Endothelial cell (in vitro differentiated cells): ENCODE measurements around the gene PALMD. TPM values are rescaled to one million over a fixed set of nuclear protein-coding genes. Genes with fewer than 3 reads are reported as not detected.

Source experiments
- DNase-seq: peaks from one replicate; pipeline ENCODE4 v3.0.0; 2021; ENCODE audit warnings: low spot score
- H3K27ac Mint-ChIP-seq: one replicate; pipeline ENCODE4 v1.8.0; 2021; ENCODE audit warnings: mixed read lengths, inconsistent platforms; ENCODE audit not compliant: unreplicated experiment
- H3K27me3 Mint-ChIP-seq: one replicate; pipeline ENCODE4 v1.8.0; 2021; ENCODE audit warnings: mild to moderate bottlenecking, moderate library complexity, mixed read lengths, inconsistent platforms; ENCODE audit not compliant: unreplicated experiment
- H3K36me3 Mint-ChIP-seq: one replicate; pipeline ENCODE4 v1.8.0; 2021; ENCODE audit warnings: mild to moderate bottlenecking, low read depth, mixed read lengths, inconsistent platforms; ENCODE audit not compliant: unreplicated experiment
- H3K4me1 Mint-ChIP-seq: one replicate; pipeline ENCODE4 v1.8.0; 2021; ENCODE audit warnings: mild to moderate bottlenecking, mixed read lengths, inconsistent platforms; ENCODE audit not compliant: unreplicated experiment
- H3K4me3 Mint-ChIP-seq: one replicate; pipeline ENCODE4 v1.8.0; 2021; ENCODE audit warnings: mild to moderate bottlenecking, mixed read lengths, inconsistent platforms; ENCODE audit not compliant: unreplicated experiment
- H3K9me3 Mint-ChIP-seq: one replicate; pipeline ENCODE4 v1.8.0; 2021; ENCODE audit warnings: mixed read lengths, inconsistent platforms; ENCODE audit not compliant: unreplicated experiment
- total RNA-seq: library from RNA; stranded (reverse); fragmentation: NEBNext Ultra II Directional; extraction: Animal tissue kit (Norgen Biotek cat#: 25700); gene quantifications from one replicate; pipeline ENCODE4 v1.2.1, GENCODE V29; 2021; ENCODE audit not compliant: unreplicated experiment
- TF ChIP-seq, protein P1 (sequence below): fragments of 200-600 bp; sonication (generic); IDR thresholded peaks from one replicate; pipeline ENCODE4 v1.5.0; 2021; ENCODE audit warnings: antibody characterized with exemption; ENCODE audit not compliant: unreplicated experiment

The PALMD gene
- total RNA-seq, 1 donor from 2014 or later, result 1.9 TPM

DNA sequence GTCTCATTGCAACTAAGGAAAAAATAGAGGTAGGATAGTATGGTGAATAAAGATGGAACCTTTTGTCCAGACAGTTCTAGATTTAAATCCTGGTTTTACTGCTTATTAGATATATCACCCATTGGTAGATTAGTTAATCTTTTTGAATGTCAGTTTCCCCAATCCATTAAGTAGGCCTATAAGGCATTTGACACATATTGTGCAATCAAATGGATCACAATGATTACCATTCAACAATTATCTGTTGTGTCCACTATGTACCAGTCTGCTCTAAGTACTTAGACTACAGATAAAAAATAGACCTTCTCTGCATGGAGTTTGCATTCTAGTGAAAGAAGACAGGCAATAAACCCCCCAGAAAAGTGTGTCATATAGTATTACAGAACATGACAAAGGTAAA is 6.0 kb upstream of the PALMD start:
- DNase-seq, result no peak
- Mint-ChIP-seq H3K36me3 (no peaks in the 10 kb centered on the region), H3K4me3 (no peak overlapping the region), H3K27ac (no peak overlapping the region), H3K4me1 (peaks cover 7% of the 10 kb centered on the region), H3K9me3 (no peaks in the 10 kb centered on the region), H3K27me3 (no peaks in the 10 kb centered on the region)
- TF ChIP-seq, protein P1, sequence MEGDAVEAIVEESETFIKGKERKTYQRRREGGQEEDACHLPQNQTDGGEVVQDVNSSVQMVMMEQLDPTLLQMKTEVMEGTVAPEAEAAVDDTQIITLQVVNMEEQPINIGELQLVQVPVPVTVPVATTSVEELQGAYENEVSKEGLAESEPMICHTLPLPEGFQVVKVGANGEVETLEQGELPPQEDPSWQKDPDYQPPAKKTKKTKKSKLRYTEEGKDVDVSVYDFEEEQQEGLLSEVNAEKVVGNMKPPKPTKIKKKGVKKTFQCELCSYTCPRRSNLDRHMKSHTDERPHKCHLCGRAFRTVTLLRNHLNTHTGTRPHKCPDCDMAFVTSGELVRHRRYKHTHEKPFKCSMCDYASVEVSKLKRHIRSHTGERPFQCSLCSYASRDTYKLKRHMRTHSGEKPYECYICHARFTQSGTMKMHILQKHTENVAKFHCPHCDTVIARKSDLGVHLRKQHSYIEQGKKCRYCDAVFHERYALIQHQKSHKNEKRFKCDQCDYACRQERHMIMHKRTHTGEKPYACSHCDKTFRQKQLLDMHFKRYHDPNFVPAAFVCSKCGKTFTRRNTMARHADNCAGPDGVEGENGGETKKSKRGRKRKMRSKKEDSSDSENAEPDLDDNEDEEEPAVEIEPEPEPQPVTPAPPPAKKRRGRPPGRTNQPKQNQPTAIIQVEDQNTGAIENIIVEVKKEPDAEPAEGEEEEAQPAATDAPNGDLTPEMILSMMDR, result no peak

DNA sequence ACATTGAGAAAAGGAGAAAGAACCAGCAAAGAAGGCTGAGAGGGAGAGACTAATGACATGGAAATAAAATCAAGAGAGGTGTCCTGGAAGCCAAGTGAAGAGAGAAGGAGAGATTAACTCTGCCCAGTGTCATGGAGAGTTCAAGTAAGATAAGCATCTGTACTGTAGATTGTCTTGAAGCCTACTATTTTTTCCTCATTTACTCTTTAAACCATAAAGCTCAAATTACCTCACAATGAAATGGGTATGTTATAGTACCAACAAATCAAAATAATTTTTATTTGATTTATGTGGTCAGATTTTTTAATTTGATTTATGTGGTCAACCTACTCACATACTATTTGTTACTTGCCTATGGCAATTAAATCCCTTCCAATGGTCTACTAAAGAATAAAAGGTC is 5.2 kb upstream of the PALMD start:
- no peak for DNase-seq
- Mint-ChIP-seq H3K27ac (no peak overlapping the region), H3K4me1 (peaks cover 7% of the 10 kb centered on the region), H3K4me3 (no peak overlapping the region), H3K36me3 (no peaks in the 10 kb centered on the region), H3K9me3 (no peaks in the 10 kb centered on the region), H3K27me3 (no peaks in the 10 kb centered on the region)
- TF ChIP-seq, protein P1, result no peak

DNA sequence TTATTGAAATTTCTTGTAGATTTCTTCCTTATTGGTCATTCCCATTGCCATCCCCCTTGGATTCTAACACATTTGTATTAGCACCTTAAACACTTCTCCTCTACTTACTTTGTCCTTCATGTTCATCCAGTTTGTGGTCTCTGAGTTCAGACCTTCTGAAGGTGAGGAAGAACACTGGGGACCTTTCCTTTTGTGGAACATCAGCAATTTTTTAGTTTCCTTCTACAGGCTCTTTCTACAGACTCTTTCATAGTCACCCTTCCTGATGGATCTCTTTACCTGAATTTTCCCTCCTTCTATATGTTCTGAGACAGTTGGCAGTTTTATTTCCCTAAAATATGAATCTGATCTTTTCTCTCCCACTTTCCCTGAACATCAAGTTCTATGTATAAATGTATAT is 4.4 kb upstream of the PALMD start:
- no peak for DNase-seq
- Mint-ChIP-seq H3K4me1 (peaks cover 10% of the 10 kb centered on the region), H3K9me3 (no peaks in the 10 kb centered on the region), H3K27me3 (no peaks in the 10 kb centered on the region), H3K36me3 (no peaks in the 10 kb centered on the region), H3K27ac (no peak overlapping the region), H3K4me3 (no peak overlapping the region)
- TF ChIP-seq, protein P1, result no peak

DNA sequence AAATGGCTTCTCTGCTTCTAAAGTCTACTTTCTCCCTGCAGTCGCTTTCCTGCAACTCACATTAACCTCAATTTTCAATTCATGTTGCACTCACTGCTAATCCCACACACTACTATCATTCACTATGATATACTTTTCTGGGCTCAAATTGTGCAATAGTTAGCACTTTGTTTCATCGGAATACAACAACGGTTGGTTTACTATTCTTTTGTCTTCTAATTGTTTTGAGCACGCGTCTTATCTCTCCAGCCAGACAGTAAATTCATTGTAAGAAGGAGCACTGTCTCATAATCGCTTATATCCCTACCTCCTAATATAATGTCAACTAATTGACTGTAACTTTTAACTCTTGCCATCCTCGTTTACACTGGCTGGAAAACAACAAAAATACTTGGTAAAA is 3.9 kb upstream of the PALMD start:
- Mint-ChIP-seq H3K4me3 (no peak overlapping the region), H3K27ac (no peak overlapping the region), H3K36me3 (no peaks in the 10 kb centered on the region), H3K4me1 (peaks cover 10% of the 10 kb centered on the region), H3K27me3 (no peaks in the 10 kb centered on the region), H3K9me3 (no peaks in the 10 kb centered on the region)
- TF ChIP-seq, protein P1, result no peak
- no peak for DNase-seq

DNA sequence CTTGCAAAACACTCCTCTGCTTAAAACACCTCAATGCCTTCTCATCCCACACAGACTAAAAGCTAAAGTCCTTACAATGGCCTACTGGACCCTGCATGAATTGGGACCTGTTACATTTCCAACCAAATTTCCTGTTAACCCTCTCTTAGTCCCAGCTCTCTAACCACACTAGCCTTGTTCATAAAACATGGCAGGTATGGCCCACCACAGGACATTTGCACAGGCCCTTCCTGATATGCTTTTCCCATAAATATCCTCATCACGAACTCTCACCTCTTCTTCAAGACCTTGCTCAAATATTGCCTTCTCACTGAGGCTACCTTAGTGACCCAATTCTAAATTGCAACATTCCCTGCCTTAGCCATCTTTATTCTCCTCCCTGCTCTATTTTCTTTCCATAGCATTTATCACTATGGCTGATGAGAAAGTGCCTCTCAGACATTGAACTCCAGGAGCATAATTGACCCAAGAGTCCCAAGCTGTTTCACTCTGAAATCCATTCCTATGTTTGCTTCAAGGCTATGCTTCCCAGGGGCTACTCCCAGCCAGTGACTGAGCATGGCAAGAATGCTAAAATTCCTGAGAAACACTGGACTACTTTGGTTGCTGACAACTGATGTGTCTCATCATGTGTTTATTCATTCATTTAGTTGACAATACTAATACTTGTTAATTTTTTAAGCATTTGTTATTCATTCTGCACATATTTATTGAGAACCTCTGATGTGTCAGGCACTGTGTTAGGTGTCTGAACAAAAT is 2.7 kb upstream of the PALMD start:
- no peak for DNase-seq
- H3K4me1 Mint-ChIP-seq, result peaks cover 13% of the 10 kb centered on the region

More for the DNA sequence above, 2.7 kb upstream of the PALMD start:
- H3K27ac Mint-ChIP-seq, result no peak overlapping the region
- H3K4me3 Mint-ChIP-seq, result no peak overlapping the region
- no peaks in the 10 kb centered on the region for H3K36me3 Mint-ChIP-seq
- no peaks in the 10 kb centered on the region for H3K27me3 Mint-ChIP-seq
- TF ChIP-seq, protein P1, result no peak
- no peaks in the 10 kb centered on the region for H3K9me3 Mint-ChIP-seq
